ENCODE measurements around the gene EVC2. TPM values are rescaled to one million over a fixed set of nuclear protein-coding genes. Genes with fewer than 3 reads are reported as not detected.

Gene EVC2
- total and polyA plus RNA-seq, 2 of the 13 experiments (the other 11 are each of a cell fraction or from before 2014, with no cell fraction given) = not detected

DNA sequence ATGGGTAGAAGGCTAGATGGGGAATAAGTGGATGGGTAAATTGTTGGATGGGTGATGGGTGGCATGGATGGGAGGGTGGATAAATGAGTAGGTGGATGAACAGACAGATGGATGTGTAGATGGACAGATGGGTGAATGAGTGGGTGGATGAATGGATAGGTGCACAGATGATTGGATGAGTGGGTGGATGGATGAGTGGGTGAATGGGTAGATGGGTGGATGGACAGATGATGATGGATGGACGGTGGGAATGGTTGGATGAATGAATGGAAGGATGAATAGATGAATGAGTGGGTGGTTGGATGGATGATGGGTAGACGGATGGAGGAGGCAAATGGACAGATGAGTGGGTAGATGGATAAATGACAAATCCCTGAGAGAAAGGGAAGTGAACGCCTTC, 68.3 kb downstream of the EVC2 start:
- FAIRE-seq (no peak), DNase-seq (ENCODE audit: low spot score) (no peak), ATAC-seq (no peak)
- Histone ChIP-seq H3K27me3 (ENCODE audit: control insufficient read depth in 1 of 2, insufficient read depth in 2 of 2, low read length in 2 of 2) (no peaks in the 10 kb centered on the region; a peak in 1 of 5 replicates), H3K4me2 (ENCODE audit: low read depth, low read length) (no peak overlapping the region), H3K27ac (ENCODE audit: extremely low read length, insufficient read depth, low read length) (no peak overlapping the region), H4K20me1 (ENCODE audit: insufficient read depth, low read length) (no peaks in the 10 kb centered on the region), H3K36me3 (replicated peaks in 1 of 2; ENCODE audit: control insufficient read depth in 1 of 2, insufficient read depth in 2 of 2, low read length in 2 of 2) (no peaks in the 10 kb centered on the region), H3K9ac (ENCODE audit: insufficient read depth, low read depth, low read length) (no peak overlapping the region), H3K4me3 (replicated peaks in 1 of 3; ENCODE audit: insufficient read depth in 1 of 3, low read depth in 2 of 3, low read length in 3 of 3) (no peak overlapping the region), H3K9me3 (ENCODE audit: low read length) (no peaks in the 10 kb centered on the region), H2AFZ (ENCODE audit: low read length) (no peak overlapping the region), H3K79me2 (ENCODE audit: insufficient read depth, low read length) (no peaks in the 10 kb centered on the region), H3K4me1 (ENCODE audit: insufficient read depth, low read length) (peaks cover 6% of the 10 kb centered on the region; the same call in 1 of the 2 replicates)
- BruUV-seq (replicated peaks) = no TSS peak
- POLR2A ChIA-PET = no interaction called here
- intact Hi-C loops (cut with micrococcal nuclease; ENCODE audit: unreplicated experiment) (no loop called here), in situ Hi-C loops (cut with HindIII; ENCODE audit: extremely low pct_ligation_motif_present, low pct_unique_long_range_greater_than_20kb) (no loop called here)
- WGBS (ENCODE audit: low lambda C conversion rate) = 6% methylated on average over 3 of the region's 3 CpGs
- CTCF ChIA-PET (ENCODE audit: low intra/inter-chr PET ratio, low total read pairs) = no interaction called here
- TF ChIP-seq, protein P1, sequence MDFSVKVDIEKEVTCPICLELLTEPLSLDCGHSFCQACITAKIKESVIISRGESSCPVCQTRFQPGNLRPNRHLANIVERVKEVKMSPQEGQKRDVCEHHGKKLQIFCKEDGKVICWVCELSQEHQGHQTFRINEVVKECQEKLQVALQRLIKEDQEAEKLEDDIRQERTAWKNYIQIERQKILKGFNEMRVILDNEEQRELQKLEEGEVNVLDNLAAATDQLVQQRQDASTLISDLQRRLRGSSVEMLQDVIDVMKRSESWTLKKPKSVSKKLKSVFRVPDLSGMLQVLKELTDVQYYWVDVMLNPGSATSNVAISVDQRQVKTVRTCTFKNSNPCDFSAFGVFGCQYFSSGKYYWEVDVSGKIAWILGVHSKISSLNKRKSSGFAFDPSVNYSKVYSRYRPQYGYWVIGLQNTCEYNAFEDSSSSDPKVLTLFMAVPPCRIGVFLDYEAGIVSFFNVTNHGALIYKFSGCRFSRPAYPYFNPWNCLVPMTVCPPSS (IDR thresholded peaks at IDR 0.05) = 0 out of 2 replicates have a peak, but pooled peaks have one; percentile 26
- TF ChIP-seq MZF1 (CRISPR knock-in tag; IDR thresholded peaks at IDR 0.05; ENCODE audit: borderline replicate concordance) (no peak), KDM3A (CRISPR knock-in tag; IDR thresholded peaks at IDR 0.05; ENCODE audit: low read depth) (no peak), DR1 (CRISPR knock-in tag; IDR thresholded peaks at IDR 0.05) (no peak)
- TF ChIP-seq, protein P2, sequence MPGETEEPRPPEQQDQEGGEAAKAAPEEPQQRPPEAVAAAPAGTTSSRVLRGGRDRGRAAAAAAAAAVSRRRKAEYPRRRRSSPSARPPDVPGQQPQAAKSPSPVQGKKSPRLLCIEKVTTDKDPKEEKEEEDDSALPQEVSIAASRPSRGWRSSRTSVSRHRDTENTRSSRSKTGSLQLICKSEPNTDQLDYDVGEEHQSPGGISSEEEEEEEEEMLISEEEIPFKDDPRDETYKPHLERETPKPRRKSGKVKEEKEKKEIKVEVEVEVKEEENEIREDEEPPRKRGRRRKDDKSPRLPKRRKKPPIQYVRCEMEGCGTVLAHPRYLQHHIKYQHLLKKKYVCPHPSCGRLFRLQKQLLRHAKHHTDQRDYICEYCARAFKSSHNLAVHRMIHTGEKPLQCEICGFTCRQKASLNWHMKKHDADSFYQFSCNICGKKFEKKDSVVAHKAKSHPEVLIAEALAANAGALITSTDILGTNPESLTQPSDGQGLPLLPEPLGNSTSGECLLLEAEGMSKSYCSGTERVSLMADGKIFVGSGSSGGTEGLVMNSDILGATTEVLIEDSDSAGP (CRISPR knock-in tag; IDR thresholded peaks at IDR 0.05; ENCODE audit: borderline replicate concordance) = no peak

DNA sequence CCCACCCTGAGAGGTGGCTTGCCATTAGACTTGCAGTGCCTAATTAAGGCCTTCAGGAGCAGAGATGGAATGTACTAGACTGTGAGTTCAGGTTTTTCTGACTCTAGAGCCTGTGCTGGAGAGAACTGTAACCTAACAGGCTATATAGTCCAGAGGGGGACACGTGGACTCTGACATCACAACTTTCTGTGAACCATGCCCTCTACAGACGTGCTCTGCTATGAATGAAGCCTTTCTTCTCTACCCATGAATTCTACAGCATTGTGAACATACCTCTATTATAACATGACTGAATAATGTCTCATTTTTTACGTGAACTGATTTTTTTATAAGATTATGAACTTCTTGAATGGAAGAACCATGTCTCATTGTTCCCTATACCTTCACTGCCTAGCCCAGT, 68.8 kb downstream of the EVC2 start:
- Histone ChIP-seq H2AFZ (ENCODE audit: low read length) (no peak overlapping the region), H3K4me1 (ENCODE audit: insufficient read depth, low read length) (peaks cover 6% of the 10 kb centered on the region; the same call in 1 of the 2 replicates), H3K27ac (ENCODE audit: extremely low read length, insufficient read depth, low read length) (no peak overlapping the region), H3K9ac (ENCODE audit: insufficient read depth, low read depth, low read length) (no peak overlapping the region), H3K4me3 (replicated peaks in 1 of 3; ENCODE audit: insufficient read depth in 1 of 3, low read depth in 2 of 3, low read length in 3 of 3) (no peak overlapping the region), H4K20me1 (ENCODE audit: insufficient read depth, low read length) (no peaks in the 10 kb centered on the region), H3K4me2 (ENCODE audit: low read depth, low read length) (no peak overlapping the region), H3K36me3 (replicated peaks in 1 of 2; ENCODE audit: control insufficient read depth in 1 of 2, insufficient read depth in 2 of 2, low read length in 2 of 2) (no peaks in the 10 kb centered on the region), H3K79me2 (ENCODE audit: insufficient read depth, low read length) (no peaks in the 10 kb centered on the region), H3K27me3 (ENCODE audit: control insufficient read depth in 1 of 2, insufficient read depth in 2 of 2, low read length in 2 of 2) (no peaks in the 10 kb centered on the region; a peak in 1 of 5 replicates), H3K9me3 (ENCODE audit: low read length) (no peaks in the 10 kb centered on the region)
- intact Hi-C loops (cut with micrococcal nuclease; ENCODE audit: unreplicated experiment) (no loop called here), in situ Hi-C loops (cut with HindIII; ENCODE audit: extremely low pct_ligation_motif_present, low pct_unique_long_range_greater_than_20kb) (no loop called here)
- ATAC-seq (no peak), DNase-seq (ENCODE audit: low spot score) (no peak), FAIRE-seq (no peak)
- no TSS peak for BruUV-seq (replicated peaks)
- TF ChIP-seq, protein P3, sequence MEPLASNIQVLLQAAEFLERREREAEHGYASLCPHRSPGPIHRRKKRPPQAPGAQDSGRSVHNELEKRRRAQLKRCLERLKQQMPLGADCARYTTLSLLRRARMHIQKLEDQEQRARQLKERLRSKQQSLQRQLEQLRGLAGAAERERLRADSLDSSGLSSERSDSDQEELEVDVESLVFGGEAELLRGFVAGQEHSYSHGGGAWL (CRISPR knock-in tag; IDR thresholded peaks at IDR 0.05) = no peak
- TF ChIP-seq ZBTB21 (CRISPR knock-in tag; IDR thresholded peaks at IDR 0.05) = 0 out of 2 replicates have a peak, but pooled peaks have one; percentile 19
- ChIA-PET CTCF (ENCODE audit: low intra/inter-chr PET ratio, low total read pairs) (no interaction called here), POLR2A (no interaction called here)
- 5% methylated on average over 3 of the region's 3 CpGs for WGBS (ENCODE audit: low lambda C conversion rate)
